ENCODE measurements around the gene MMP17.
"Not testable (repeated sequence)": the region's sequence is repeated elsewhere in the genome, so short reads cannot be mapped to it uniquely, and the experiment has no call there.

MMP17 gene

DNA sequence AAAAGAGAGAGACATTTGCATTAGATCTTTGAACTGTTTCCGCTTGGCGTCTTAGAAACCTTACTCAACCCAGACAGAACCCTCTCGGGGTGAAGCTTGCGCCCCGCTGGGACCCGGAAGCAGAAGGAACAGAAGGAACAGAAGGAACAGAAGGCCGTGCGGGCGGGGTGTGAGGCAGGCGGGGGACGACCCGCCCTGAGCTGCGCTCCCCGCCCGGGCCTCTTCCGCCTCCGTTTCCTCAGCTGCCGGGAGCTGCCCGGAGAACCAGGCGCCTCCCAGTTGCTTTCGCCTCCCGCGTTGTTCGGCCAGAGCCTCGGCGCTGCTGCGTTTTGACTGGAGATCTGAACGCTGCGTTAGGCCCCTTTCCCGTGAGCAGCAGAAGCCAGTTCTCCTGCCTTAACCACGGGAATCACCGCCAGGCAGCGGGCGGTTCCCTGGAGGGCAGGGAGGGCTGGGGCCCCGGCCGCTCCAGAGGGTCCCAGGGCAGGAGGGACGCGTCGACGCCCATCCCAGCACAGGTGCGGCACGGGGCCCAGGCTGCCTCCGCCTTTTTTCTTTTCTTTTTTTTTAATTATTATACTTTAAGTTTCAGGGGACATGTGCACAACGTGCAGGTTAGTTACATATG is 19.3 kb upstream of the MMP17 start:
- H3K4me1 Mint-ChIP-seq (ENCODE audit: low read depth in 2 of 2): no peaks in the 10 kb centered on the region
- peaks cover 4 to 7% of the 10 kb centered on the region in 2 donors for H3K9me3 Mint-ChIP-seq
- ATAC-seq (replicated peaks) (peak; percentile 93), DNase-seq (peak in 1 of 3 experiments; percentile 23)
- no peaks in the 10 kb centered on the region for H3K36me3 Mint-ChIP-seq (ENCODE audit: insufficient read depth)
- H3K27ac Mint-ChIP-seq: peak overlapping the region; percentile 74 to 88
- peak overlapping the region; percentile 58 to 73 for H3K4me3 Mint-ChIP-seq
- peaks cover 0 to 5% of the 10 kb centered on the region in 2 donors for H3K27me3 Mint-ChIP-seq

DNA sequence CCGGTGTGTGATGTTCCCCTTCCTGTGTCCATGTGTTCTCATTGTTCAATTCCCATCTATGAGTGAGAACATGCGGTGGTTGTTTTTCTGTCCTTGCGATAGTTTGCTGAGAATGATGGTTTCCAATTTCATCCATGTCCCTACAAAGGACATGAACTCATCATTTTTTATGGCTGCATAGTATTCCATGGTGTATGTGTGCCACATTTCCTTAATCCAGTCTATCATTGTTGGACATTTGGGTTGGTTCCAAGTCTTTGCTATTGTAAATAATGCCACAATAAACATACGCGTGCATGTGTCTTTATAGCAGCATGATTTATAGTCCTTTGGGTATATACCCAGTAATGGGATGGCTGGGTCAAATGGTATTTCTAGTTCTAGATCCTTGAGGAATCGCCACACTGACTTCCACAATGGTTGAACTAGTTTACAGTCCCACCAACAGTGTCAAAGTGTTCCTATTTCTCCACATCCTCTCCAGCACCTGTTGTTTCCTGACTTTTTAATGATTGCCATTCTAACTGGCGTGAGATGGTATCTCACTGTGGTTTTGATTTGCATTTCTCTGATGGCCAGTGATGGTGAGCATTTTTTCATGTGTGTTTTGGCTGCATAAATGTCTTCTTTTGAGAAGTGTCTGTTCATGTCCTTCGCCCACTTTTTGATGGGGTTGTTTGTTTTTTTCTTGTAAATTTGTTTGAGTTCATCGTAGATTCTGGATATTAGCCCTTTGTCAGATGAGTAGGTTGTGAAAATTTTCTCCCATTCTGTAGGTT is 18.5 kb upstream of the MMP17 start:
- peak overlapping the region; percentile 58 to 73 for H3K4me3 Mint-ChIP-seq
- H3K9me3 Mint-ChIP-seq; ATAC-seq (replicated peaks); H3K36me3 Mint-ChIP-seq (ENCODE audit: insufficient read depth); H3K4me1 Mint-ChIP-seq (ENCODE audit: low read depth in 2 of 2); H3K27me3 Mint-ChIP-seq; DNase-seq: not testable (repeated sequence)
- H3K27ac Mint-ChIP-seq: peak overlapping the region; percentile 74 to 88

DNA sequence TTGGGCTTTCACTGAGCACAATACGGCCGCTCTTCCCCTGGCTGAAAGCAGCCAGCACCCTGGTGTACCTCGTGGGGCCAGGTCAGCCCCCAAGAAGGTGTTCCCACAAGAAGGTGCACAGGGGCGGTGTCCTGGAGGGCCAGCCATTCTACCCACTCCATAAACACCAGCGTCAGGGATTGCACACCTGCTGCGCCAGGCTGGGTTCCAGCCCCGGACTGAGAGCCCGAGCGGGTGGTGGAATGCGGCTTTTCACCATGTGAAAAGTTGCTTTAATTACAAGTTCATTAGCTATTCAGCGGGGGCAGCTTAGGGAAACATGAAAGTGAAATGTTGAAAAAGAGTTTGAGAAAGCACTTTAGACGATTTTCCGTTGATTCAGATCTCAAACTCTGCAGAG is 17.5 kb upstream of the MMP17 start:
- Mint-ChIP-seq H3K27ac (no peak overlapping the region), H3K27me3 (peaks cover 0 to 5% of the 10 kb centered on the region in 2 donors), H3K4me3 (no peak overlapping the region), H3K36me3 (ENCODE audit: insufficient read depth) (no peaks in the 10 kb centered on the region), H3K4me1 (ENCODE audit: low read depth in 2 of 2) (no peaks in the 10 kb centered on the region), H3K9me3 (peaks cover 4 to 7% of the 10 kb centered on the region in 2 donors)
- DNase-seq: no peak
- no peak for ATAC-seq (replicated peaks)

DNA sequence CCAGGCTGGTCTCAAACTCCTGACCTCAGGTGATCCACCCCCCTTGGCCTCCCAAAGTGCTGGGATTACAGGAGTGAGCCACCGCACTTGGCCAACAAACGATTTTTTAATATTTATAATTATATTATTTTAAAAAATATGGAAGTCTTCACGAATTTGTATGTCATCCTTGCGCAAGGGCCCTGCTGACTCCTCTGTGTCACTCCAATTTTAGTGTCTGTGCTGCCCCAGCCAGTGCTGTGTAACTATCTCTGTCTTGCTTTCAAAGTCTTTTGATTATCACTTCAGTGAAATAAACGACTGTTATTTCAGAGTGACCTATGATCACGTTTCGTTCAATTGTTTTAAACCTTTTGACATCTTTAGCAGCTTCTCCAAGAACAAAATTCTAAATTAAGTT is 13.1 kb upstream of the MMP17 start:
- ATAC-seq (replicated peaks): no peak
- no peak overlapping the region for H3K4me3 Mint-ChIP-seq
- H3K4me1 Mint-ChIP-seq (ENCODE audit: low read depth in 2 of 2): no peaks in the 10 kb centered on the region
- H3K36me3 Mint-ChIP-seq (ENCODE audit: insufficient read depth): peaks cover 2% of the 10 kb centered on the region
- peaks cover 0 to 5% of the 10 kb centered on the region in 2 donors for H3K27me3 Mint-ChIP-seq
- no peak overlapping the region for H3K27ac Mint-ChIP-seq
- no peak for DNase-seq
- peaks cover 4 to 7% of the 10 kb centered on the region in 2 donors for H3K9me3 Mint-ChIP-seq

DNA sequence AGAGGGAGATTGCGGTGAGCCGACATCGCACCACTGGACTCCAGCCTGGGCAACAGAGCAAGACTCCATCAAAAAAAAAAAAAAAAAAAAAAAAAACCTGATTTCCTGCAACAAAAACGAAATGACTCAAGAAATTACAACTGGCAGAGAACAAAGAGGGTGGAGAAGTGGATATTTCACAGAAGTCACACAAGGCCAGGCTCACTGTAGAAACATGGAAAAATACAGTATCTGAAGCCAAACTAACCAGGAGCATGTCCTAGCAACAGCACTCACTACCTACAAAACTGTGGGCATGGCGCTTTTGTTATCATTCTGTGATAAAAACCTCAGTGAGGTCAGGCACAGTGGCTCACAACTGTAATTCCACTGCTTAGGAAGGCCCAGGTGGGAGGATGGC is 11.7 kb upstream of the MMP17 start:
- H3K4me3 Mint-ChIP-seq: no peak overlapping the region
- ATAC-seq (replicated peaks): no peak
- no peaks in the 10 kb centered on the region for H3K4me1 Mint-ChIP-seq (ENCODE audit: low read depth in 2 of 2)
- H3K36me3 Mint-ChIP-seq (ENCODE audit: insufficient read depth): peaks cover 2% of the 10 kb centered on the region
- H3K9me3 Mint-ChIP-seq: peaks cover 4 to 7% of the 10 kb centered on the region in 2 donors
- H3K27ac Mint-ChIP-seq: no peak overlapping the region
- H3K27me3 Mint-ChIP-seq: peaks cover 0 to 5% of the 10 kb centered on the region in 2 donors
- no peak for DNase-seq

DNA sequence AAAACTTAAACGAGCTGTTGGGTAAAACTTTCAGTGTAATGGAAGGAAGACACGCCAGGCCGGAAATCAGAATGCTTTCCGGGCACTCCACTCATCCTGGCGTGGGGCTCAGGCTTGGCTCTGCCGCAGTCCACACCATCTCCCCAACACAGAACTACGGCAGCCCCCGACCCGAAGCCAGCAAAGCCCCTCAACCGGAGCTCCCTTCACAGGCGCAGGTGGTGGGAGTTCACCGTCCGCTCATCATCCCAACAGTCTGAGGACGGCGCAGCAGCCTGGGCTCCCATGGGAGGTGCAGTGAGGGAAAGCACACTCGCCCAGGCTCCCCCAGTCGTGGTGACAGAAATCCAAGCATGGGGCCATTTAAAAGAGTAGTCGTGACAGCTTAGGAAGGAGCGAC is 11.0 kb upstream of the MMP17 start:
- H3K27ac Mint-ChIP-seq: no peak overlapping the region
- ATAC-seq (replicated peaks) (no peak), DNase-seq (no peak)
- peaks cover 2% of the 10 kb centered on the region for H3K36me3 Mint-ChIP-seq (ENCODE audit: insufficient read depth)
- H3K4me3 Mint-ChIP-seq: no peak overlapping the region
- H3K27me3 Mint-ChIP-seq: peaks cover 0 to 5% of the 10 kb centered on the region in 2 donors
- peaks cover 4 to 7% of the 10 kb centered on the region in 2 donors for H3K9me3 Mint-ChIP-seq
- no peaks in the 10 kb centered on the region for H3K4me1 Mint-ChIP-seq (ENCODE audit: low read depth in 2 of 2)

DNA sequence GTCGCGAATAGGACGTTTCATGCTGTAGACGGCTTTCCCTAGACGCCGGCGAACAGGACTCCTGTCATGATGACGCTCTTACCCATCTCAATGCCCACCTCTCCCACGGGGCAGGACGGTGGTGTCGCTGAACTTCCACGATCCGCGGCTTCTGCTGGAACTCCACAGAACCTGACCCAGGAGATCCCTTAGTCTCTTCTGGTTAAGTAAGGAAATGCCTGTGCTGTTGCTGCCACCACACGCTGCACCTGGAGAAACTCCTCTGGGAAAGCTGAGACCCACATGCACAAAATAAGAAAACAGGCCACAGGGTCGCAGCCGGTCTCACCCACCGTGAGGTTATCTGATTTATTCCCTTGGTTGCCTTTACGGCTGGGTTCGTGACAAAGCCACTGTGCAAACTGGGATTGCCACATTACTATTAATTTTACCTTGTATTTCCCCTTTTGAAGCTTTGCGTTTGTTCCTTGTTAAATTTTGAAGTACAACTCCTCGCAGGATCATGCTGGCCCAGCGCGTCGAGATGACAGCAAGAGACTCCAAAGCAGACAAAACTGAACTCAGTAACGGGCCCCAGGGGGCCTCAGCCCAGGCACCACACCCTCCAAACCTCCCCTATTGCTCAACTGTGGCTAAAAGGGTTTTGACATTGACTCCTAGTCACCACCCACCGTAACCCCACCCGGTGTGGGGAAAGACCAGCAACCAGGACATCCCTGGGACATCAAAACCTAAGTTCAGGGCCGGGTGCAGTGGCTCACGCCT is 9.2 kb upstream of the MMP17 start:
- Mint-ChIP-seq H3K4me1 (ENCODE audit: low read depth in 2 of 2) (no peaks in the 10 kb centered on the region), H3K36me3 (ENCODE audit: insufficient read depth) (peaks cover 2% of the 10 kb centered on the region), H3K9me3 (no peaks in the 10 kb centered on the region), H3K27ac (no peak overlapping the region), H3K4me3 (no peak overlapping the region), H3K27me3 (no peaks in the 10 kb centered on the region)
- ATAC-seq (replicated peaks): no peak
- no peak for DNase-seq

DNA sequence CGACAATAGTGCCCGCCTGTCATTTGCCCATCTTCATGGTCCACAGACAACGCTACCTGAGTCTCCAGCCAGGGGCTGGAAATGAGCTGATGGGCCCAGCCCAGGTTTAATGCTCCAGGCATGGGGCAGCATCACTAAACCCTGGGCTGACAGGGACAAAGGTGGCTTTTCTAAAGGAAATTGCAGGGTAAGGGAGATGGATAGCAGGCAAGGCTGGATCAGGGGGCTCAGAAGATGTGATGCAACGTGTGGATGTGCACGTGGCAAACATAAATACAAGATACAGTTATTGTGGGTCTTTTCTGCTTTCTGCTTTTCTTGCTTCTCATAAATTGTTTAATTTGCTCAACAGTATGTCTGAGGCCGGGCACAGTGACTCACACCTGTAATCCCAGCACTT is 3.7 kb upstream of the MMP17 start:
- peaks cover 5 to 8% of the 10 kb centered on the region in 2 donors for H3K4me1 Mint-ChIP-seq (ENCODE audit: low read depth in 2 of 2)
- no peak overlapping the region for H3K27ac Mint-ChIP-seq
- peaks cover 24 to 25% of the 10 kb centered on the region in 2 donors for H3K27me3 Mint-ChIP-seq
- H3K36me3 Mint-ChIP-seq (ENCODE audit: insufficient read depth): no peaks in the 10 kb centered on the region
- ATAC-seq (replicated peaks) (no peak), DNase-seq (no peak)
- no peaks in the 10 kb centered on the region for H3K9me3 Mint-ChIP-seq
- no peak overlapping the region for H3K4me3 Mint-ChIP-seq

DNA sequence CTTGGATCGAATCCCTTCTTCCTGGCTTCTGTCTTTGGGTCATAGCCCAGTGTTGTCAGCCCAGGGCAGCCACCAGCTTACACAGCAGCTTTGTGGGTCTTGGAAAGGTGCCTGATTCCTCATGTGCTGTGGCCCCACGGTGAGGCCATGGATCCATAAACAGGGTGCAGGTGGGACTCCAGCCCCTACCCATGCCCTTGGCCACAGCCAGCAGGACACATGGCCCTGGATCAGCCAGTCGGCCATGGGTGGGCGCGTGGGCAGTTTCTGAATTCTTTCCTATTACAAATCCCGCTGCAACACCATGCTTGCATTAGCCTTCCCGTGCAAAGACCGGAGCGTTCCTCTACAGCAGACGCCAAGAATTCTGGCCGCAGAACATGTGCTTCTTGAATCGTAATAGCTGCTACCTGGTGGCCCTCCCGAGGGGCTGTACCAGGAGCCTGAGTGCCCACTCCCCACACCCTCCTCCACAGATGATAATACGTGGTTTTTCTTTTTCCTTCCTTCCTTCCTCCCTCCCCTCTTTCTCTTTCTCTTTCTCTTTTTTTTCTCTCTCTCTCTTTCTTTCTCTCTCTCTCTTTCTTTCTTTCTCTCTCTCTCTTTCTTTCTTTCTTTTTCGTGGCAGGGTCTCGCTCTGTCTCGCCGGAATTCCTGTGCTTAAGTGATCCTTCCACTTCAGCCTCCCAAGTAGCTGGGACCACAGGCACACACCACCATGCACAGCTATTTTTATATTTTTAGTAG is 2.9 kb upstream of the MMP17 start:
- no peak for ATAC-seq (replicated peaks)

DNA sequence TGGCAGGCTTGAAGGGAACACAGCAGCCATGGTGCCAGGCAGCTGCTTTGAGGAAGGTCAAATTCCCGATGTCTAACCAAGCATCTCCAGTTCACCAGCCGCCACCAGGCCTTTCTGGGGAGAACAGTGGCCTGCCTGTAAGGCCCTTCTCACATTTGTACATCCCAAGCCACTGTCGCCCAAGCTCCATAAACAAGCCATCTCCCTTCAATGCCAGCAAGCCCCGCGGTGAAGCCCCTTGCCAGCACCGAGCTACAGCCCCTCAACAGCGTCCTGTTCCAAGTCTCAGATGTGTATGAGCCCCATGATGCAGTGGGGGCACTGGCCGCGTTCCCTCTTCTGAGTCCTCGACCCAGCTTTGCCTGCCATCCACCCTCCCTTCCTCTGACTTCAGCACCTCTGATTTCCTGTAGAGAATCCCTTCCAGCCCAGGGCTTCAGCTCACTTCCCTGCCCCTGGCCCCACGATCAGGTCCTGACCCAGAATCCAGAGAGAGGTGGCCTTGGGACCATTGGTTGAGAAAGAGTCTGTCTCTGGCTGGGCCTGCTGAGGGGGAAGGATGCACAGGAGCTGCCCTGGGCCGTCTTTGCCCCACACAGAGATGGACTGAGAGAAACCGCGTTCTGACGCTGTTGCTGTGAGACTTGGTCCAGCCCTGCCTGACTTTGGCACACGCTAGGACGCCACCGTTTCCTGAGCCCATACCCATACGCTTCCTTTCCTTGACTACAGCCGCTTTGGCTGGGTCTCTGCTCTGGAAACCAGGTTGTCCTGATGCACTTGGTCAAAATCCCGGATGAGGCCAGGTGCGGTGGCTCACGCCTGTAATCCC is 1.9 kb upstream of the MMP17 start:
- DNase-seq (no peak), ATAC-seq (replicated peaks) (no peak)
- Mint-ChIP-seq H3K4me3 (peak overlapping the region; percentile 31 to 60), H3K36me3 (ENCODE audit: insufficient read depth) (no peaks in the 10 kb centered on the region), H3K27me3 (peaks cover 32 to 37% of the 10 kb centered on the region in 2 donors), H3K4me1 (ENCODE audit: low read depth in 2 of 2) (peaks cover 9% of the 10 kb centered on the region in 2 donors), H3K9me3 (no peaks in the 10 kb centered on the region), H3K27ac (no peak overlapping the region)

More for the DNA sequence above, 2.9 kb upstream of the MMP17 start:
- Mint-ChIP-seq H3K9me3 (no peaks in the 10 kb centered on the region), H3K4me1 (ENCODE audit: low read depth in 2 of 2) (peaks cover 7 to 9% of the 10 kb centered on the region in 2 donors), H3K27ac (no peak overlapping the region), H3K27me3 (peaks cover 28 to 29% of the 10 kb centered on the region in 2 donors), H3K4me3 (no peak overlapping the region), H3K36me3 (ENCODE audit: insufficient read depth) (no peaks in the 10 kb centered on the region)
- DNase-seq: no peak

DNA sequence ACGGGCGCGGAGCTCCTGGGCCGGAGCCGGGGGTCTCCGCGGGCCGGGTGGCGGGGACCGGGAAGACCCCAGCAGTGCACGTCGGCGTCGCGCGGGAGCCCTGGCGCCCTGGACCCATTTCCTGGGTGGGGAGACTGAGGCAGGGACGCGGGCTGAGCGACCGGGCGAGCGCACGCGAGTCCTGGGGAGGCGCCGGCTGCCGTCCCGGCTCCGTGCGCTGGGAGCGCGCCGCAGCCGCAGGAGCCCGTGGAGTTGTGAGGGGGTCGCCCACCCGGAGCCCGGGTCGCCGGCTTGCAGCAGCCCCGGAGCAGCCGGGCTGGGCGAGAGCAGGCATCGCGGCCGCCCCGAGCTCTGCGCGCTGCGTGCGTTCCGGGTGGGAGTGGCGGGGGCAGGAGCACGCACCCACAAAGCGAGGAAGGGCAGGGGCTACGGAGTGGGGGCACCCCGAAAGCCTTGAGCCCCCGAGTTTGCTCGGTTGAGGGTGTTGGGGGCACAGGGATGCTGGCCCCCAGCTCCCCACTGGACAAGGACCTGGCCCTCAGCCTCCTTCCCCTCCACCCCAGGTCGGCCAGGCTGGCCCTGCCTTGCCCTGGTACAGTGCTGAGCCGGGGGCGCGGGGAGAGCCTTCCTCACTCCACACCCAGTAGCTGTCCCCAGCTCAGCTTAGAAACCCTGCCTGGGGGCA is 620 bp downstream of the MMP17 start:
- Mint-ChIP-seq H3K27me3 (peaks cover 46 to 56% of the 10 kb centered on the region in 2 donors), H3K9me3 (no peaks in the 10 kb centered on the region), H3K4me1 (ENCODE audit: low read depth in 2 of 2) (peaks cover 9% of the 10 kb centered on the region in 2 donors), H3K36me3 (ENCODE audit: insufficient read depth) (no peaks in the 10 kb centered on the region), H3K27ac (no peak overlapping the region), H3K4me3 (peak overlapping the region; percentile 70 to 79)
- DNase-seq (no peak), ATAC-seq (replicated peaks) (peak; percentile 21)

DNA sequence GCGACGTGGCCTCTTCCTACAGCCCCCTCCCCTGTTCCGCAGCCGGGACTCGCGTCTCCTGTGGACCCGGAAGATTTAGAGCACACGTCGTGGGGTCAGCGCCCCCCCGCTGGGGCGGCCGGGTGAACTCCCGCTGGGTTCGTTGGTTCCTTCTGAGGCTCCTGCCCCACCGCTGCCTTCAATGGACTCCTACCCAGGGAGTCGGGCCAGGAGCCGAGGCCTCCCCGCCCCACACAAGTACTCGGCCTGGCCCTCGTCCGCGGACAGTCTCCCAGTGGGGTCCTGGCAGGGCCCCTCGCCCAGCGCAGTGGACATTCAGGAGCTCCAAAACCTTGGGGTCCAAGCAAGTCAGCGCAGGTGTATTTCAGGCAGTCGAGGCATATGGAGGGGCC is 1.2 kb downstream of the MMP17 start:
- peaks cover 46 to 56% of the 10 kb centered on the region in 2 donors for H3K27me3 Mint-ChIP-seq

More for the DNA sequence above, 1.2 kb downstream of the MMP17 start:
- Mint-ChIP-seq H3K4me3 (peak overlapping the region; percentile 70 to 79), H3K36me3 (ENCODE audit: insufficient read depth) (no peaks in the 10 kb centered on the region), H3K27ac (no peak overlapping the region), H3K4me1 (ENCODE audit: low read depth in 2 of 2) (peaks cover 9% of the 10 kb centered on the region in 2 donors), H3K9me3 (no peaks in the 10 kb centered on the region)
- ATAC-seq (replicated peaks) (no peak), DNase-seq (no peak)

Data from effector memory CD8-positive, alpha-beta T cell (primary cell).